GM12878 (cell line): ENCODE results near the gene C1QTNF5. TPM values are rescaled to one million over a fixed set of nuclear protein-coding genes. Genes with fewer than 3 reads are reported as not detected.

Source experiments
- BHLHE40 ChIP-seq, 2 experiments: fragments of 450-650 bp in 1 of 2; IDR thresholded peaks; 2 replicates each; pipeline ENCODE4 v1.6.1; 2011 to 2017; ENCODE audit warnings: low read depth in 2 of 2, borderline replicate concordance in 1 of 2, improper control_type of control experiment in 1 of 2, low read length in 1 of 2, mild to moderate bottlenecking in 1 of 2
- CHD2 ChIP-seq: IDR thresholded peaks from 2 replicates; pipeline ENCODE4 v1.6.1; 2011; ENCODE audit warnings: low read depth, low read length, improper control_type of control experiment, borderline replicate concordance
- CREM ChIP-seq: IDR thresholded peaks from 2 replicates; pipeline ENCODE4 v1.6.1; 2014; ENCODE audit warnings: antibody characterized with exemption, low read depth
- CTCF ChIP-seq, 3 experiments: IDR thresholded peaks in 2 of 3; conservative IDR thresholded peaks in 1 of 3; 2 replicates each; pipeline ENCODE4 v1.5.1; 2011; ENCODE audit warnings: low read depth in 3 of 3, low read length in 3 of 3, mild to moderate bottlenecking in 3 of 3, control low read depth in 2 of 3, moderate library complexity in 2 of 3, inconsistent platforms in 1 of 3, mixed read lengths in 1 of 3; ENCODE audit not compliant: control insufficient read depth in 2 of 3, insufficient read depth in 1 of 3; ENCODE audit errors: extremely low read depth in 1 of 3
- ETV6 ChIP-seq, 2 experiments: fragments of 450-650 bp in 1 of 2; IDR thresholded peaks in 1 of 2; conservative IDR thresholded peaks in 1 of 2; 2 replicates each; pipeline ENCODE4 v1.6.1; 2014; ENCODE audit warnings: antibody characterized with exemption in 1 of 2, borderline replicate concordance in 1 of 2, low read depth in 1 of 2, mild to moderate bottlenecking in 1 of 2, moderate library complexity in 1 of 2
- GABPA ChIP-seq: IDR thresholded peaks from 2 replicates; pipeline ENCODE4 v1.6.1; 2014; ENCODE audit warnings: antibody characterized with exemption, low read depth, mild to moderate bottlenecking, inconsistent platforms
- HDGF ChIP-seq: fragments of 450-650 bp; IDR thresholded peaks from 2 replicates; pipeline ENCODE4 v1.6.1; 2016; ENCODE audit warnings: antibody characterized with exemption
- IKZF1 ChIP-seq: fragments of 450-650 bp; conservative IDR thresholded peaks from 2 replicates; pipeline ENCODE4 v1.6.1; 2017; ENCODE audit warnings: antibody characterized with exemption, mild to moderate bottlenecking
- IKZF2 ChIP-seq, 2 experiments: fragments of 450-650 bp; IDR thresholded peaks; 2 replicates each; pipeline ENCODE4 v1.6.1; 2017; ENCODE audit warnings: mild to moderate bottlenecking in 2 of 2, moderate library complexity in 2 of 2
- MLLT1 ChIP-seq: fragments of 450-650 bp; IDR thresholded peaks from 2 replicates; pipeline ENCODE4 v1.6.1; 2016; ENCODE audit warnings: mild to moderate bottlenecking
- MTA3 ChIP-seq: IDR thresholded peaks from 2 replicates; pipeline ENCODE4 v1.6.1; 2012; ENCODE audit warnings: low read length, inconsistent platforms, borderline replicate concordance
- NBN ChIP-seq: fragments of 450-650 bp; IDR thresholded peaks from 2 replicates; pipeline ENCODE4 v1.6.1; 2016
- POLR2A ChIP-seq: IDR thresholded peaks from 2 replicates; pipeline ENCODE4 v1.6.1; 2011; ENCODE audit warnings: low read depth, mild to moderate bottlenecking, low read length
- POLR2AphosphoS5 ChIP-seq: IDR thresholded peaks from 2 replicates; pipeline ENCODE4 v1.6.1; 2011; ENCODE audit warnings: mild to moderate bottlenecking, low read length, inconsistent platforms
- SMAD5 ChIP-seq: IDR thresholded peaks from 2 replicates; pipeline ENCODE4 v1.6.1; 2016; ENCODE audit warnings: antibody characterized with exemption, low read depth
- SRF ChIP-seq, 2 experiments: IDR thresholded peaks; 2 replicates each; pipeline ENCODE4 v1.6.1; 2011; ENCODE audit warnings: low read depth in 2 of 2, low read length in 2 of 2, mild to moderate bottlenecking in 1 of 2, moderate library complexity in 1 of 2
- TCF12 ChIP-seq: IDR thresholded peaks from 2 replicates; pipeline ENCODE4 v1.6.1; 2011; ENCODE audit warnings: low read depth, mild to moderate bottlenecking, low read length
- polyA plus RNA-seq, 11 experiments: library from polyadenylated mRNA; depleted of rRNA in 4 of 11; unstranded in 6 of 11; stranded (reverse) in 5 of 11; fragments of >200 nt; fragmentation: Nextera tagmentation in 4 of 11; fragmentation: Illumina TruSeq in 1 of 11; extraction: Ambion mirVana in 4 of 11; extraction: Trizol in 1 of 11; gene quantifications; 1 replicate in 1 of 11; 2 replicates in 10 of 11; pipeline versions ENCODE4 v1.2.1 to v1.2.3, GENCODE V29; 2011 to 2016; ENCODE audit warnings: inconsistent platforms in 2 of 11, missing spikeins in 2 of 11, low read depth in 1 of 11
- total RNA-seq, 4 experiments: library from RNA; depleted of rRNA in 3 of 4; stranded (reverse); fragments of >200 nt in 3 of 4; fragmentation: Illumina TruSeq in 1 of 4; extraction: Trizol in 1 of 4; gene quantifications; 2 replicates each; pipeline versions ENCODE4 v1.2.1 to v1.2.3, GENCODE V29; 2013 to 2021

The C1QTNF5 gene
- total and polyA plus RNA-seq, 10 of the 15 experiments (the other 5 are each of a cell fraction or from before 2014, with no cell fraction given) = not detected

GRCh38 chr11:119318240-119319135 lies 22.2 kb downstream of the C1QTNF5 start (continued):
- TF ChIP-seq GABPA (peak; percentile 71), NBN (0 out of 2 replicates have a peak, but pooled peaks have one; percentile 40), POLR2A (peak; percentile 59; the same call in 1 of the 2 replicates), SMAD5 (no peak), MTA3 (no peak), TCF12 (0 out of 2 replicates have a peak, but pooled peaks have one; percentile 18), POLR2AphosphoS5 (0 out of 2 replicates have a peak, but pooled peaks have one; percentile 31), HDGF (peak; percentile 83; the same call in 1 of the 2 replicates), IKZF1 (peak; percentile 46), SRF (IDR thresholded peaks at IDR 0.05; ENCODE audit: low read depth in 2 of 2, low read length in 2 of 2) (no peak), CHD2 (peak; percentile 55; the same call in 1 of the 2 replicates), CTCF (IDR thresholded peaks at IDR 0.05 in 2 of 3, conservative IDR thresholded peaks at IDR 0.05 in 1 of 3; ENCODE audit: control insufficient read depth in 2 of 3, extremely low read depth in 1 of 3, insufficient read depth in 1 of 3, low read depth in 3 of 3, low read length in 3 of 3) (no peak), CREM (peak; percentile 92), IKZF2 (IDR thresholded peaks at IDR 0.05) (peak; percentile 37 to 50; a peak in 3 of 4 replicates), MLLT1 (0 out of 2 replicates have a peak, but pooled peaks have one; percentile 26), BHLHE40 (IDR thresholded peaks at IDR 0.05; ENCODE audit: borderline replicate concordance in 1 of 2, low read depth in 2 of 2, low read length in 1 of 2) (no peak), ETV6 (conservative IDR thresholded peaks at IDR 0.05 in 1 of 2, IDR thresholded peaks at IDR 0.05 in 1 of 2; ENCODE audit: borderline replicate concordance in 1 of 2, low read depth in 1 of 2) (0 out of 4 replicates have a peak, but pooled peaks of 1 of the 2 experiments have one; percentile 4)
- TF ChIP-seq, all 136 proteins: peak for 22
